ENCODE data around the gene DHTKD1.
A peak's percentile ranks its signal among the peaks of the same experiment; 100 is the strongest.

DHTKD1 gene

DNA sequence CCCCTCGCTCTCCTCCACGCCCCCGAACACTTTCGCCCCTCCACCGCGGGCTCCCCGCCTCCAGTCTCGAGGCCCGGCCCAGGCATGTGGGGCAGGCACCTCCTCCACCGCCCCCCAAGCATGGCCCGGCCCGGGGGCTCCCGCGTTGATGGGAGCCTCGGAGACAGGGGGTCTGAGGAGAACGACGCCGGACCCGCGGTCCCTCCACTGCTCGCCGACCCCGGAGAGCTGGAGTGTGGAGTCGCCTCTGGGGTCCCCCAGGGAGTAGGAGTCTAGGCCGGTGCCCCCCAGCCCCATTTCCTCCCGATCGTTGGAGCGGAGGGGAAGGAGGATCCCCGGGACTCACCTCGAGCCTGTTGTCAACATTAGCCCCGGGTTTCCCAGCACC, 26.4 kb upstream of the DHTKD1 start:
- H3K9me3 ChIP-seq (ENCODE audit: control insufficient read depth in 2 of 2, low read length in 2 of 2): no peaks in the 10 kb centered on the region
- peaks cover 4% of the 10 kb centered on the region for H3K4me1 ChIP-seq (ENCODE audit: control insufficient read depth, insufficient read depth, low read length)
- H3K27me3 ChIP-seq (ENCODE audit: control insufficient read depth in 1 of 2, insufficient read depth in 2 of 2, low read length in 2 of 2): no peaks in the 10 kb centered on the region
- H3K4me3 ChIP-seq (ENCODE audit: low read length in 2 of 2): peak overlapping the region; percentile 91 to 93
- H3K27ac ChIP-seq (ENCODE audit: low read length): peak overlapping the region; percentile 99
- no peaks in the 10 kb centered on the region for H3K36me3 ChIP-seq (ENCODE audit: control insufficient read depth in 2 of 2, insufficient read depth in 2 of 2, low read length in 2 of 2)
- peak overlapping the region; percentile 74 to 93 for H3K9ac ChIP-seq (ENCODE audit: low read length in 2 of 2)

DNA sequence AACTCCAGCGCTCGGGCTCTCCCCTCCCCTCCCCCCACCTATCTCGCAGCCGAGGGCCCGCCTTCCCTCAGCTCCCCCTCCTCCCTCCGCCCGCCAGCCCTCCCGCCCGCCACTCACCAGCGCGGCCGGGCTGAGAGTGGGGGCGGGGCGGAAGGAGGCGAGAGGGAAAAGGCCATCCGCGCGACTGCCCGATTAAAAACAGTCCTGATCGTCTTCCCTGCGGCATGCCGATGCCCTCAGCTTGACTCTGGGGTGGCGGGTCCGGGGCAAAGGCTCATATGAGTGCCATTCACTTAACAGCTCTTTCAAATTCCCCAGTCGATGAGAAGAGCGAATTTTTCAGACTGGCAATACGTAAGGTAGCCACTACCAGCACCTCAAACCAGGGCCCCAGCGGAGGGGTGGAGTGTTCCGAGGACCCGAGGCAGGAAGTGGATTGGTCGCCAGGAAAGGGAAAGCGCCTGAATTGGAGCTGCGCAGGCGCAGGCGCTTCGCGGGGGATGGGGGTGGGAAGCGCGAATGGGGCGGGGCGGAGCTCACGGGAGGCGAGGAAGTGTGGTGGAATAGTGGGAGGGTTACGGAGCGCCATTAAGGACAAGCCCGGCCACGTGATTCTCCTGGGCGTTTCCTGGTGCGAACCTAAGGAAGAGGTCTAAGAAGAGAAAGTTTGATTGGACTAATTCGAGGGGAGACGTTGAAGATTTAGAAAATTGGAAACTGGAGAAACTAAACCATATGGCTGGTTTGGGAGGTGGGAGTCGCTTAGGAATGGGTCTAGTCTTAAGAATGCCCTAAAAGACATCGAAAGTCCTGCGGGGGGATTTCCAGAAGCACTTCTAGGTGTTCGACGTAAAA, 25.7 kb upstream of the DHTKD1 start, which contains the start of gene UPF2:
Gene UPF2, minus strand, starts transcription at position 13 of the 855 bp plus-strand sequence. CDS start 7,386 bp downstream, outside the sequence.
- Histone ChIP-seq H3K4me1 (ENCODE audit: control insufficient read depth, insufficient read depth, low read length) (peaks cover 4% of the 10 kb centered on the region), H3K4me3 (ENCODE audit: low read length in 2 of 2) (peak within 1 kb of the TSS; percentile 91 to 93), H3K27ac (ENCODE audit: low read length) (peak within 1 kb of the TSS; percentile 99), H3K27me3 (ENCODE audit: control insufficient read depth in 1 of 2, insufficient read depth in 2 of 2, low read length in 2 of 2) (no peaks in the 10 kb centered on the region), H3K36me3 (ENCODE audit: control insufficient read depth in 2 of 2, insufficient read depth in 2 of 2, low read length in 2 of 2) (no peaks in the 10 kb centered on the region), H3K9ac (ENCODE audit: low read length in 2 of 2) (peak within 1 kb of the TSS; percentile 93 to 98), H3K9me3 (ENCODE audit: control insufficient read depth in 2 of 2, low read length in 2 of 2) (no peaks in the 10 kb centered on the region)

DNA sequence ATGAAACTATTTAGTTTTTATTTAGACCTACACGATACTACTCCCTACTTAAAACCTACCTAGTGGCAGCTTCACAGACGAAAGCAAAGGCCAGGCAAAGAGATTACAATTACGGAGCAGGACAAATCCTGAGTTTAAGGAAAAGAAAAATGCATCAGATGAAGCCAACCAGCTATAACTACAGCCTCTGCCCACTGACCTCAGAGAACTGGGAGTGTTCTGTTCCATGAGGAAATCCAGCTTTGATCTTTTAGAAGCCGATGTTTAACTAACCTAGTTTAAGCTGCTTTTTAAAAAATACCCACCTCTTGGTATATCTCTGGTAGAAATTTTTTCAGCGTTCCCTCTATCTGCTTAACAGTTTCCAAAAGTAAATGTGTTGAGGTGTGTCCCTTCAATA, 23.2 kb upstream of the DHTKD1 start:
- Histone ChIP-seq H3K27ac (ENCODE audit: low read length) (no peak overlapping the region), H3K27me3 (ENCODE audit: control insufficient read depth in 1 of 2, insufficient read depth in 2 of 2, low read length in 2 of 2) (no peaks in the 10 kb centered on the region), H3K9me3 (ENCODE audit: control insufficient read depth in 2 of 2, low read length in 2 of 2) (no peaks in the 10 kb centered on the region), H3K4me3 (ENCODE audit: low read length in 2 of 2) (no peak overlapping the region), H3K36me3 (ENCODE audit: control insufficient read depth in 2 of 2, insufficient read depth in 2 of 2, low read length in 2 of 2) (no peaks in the 10 kb centered on the region), H3K9ac (ENCODE audit: low read length in 2 of 2) (no peak overlapping the region), H3K4me1 (ENCODE audit: control insufficient read depth, insufficient read depth, low read length) (peaks cover 4% of the 10 kb centered on the region)

DNA sequence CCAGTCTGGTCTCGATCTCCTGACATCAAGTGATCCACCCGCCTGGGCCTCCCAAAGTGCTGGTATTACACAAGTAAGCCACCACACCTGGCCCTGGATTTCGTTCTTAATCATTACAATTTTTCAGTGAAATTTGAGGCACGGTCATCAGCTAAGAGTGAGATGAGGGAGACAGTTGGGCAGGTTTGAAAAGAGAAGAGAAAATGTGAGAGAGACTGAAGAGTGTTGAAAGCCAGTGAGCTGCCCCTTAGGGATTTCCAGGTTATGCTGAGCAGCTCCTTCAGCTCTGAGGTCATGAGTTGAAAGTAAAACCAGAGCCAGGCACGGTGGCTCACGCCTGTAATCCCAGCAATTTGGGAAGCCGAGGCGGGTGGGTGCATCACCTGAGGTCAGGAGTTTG, 20.2 kb upstream of the DHTKD1 start:
- no peak overlapping the region for H3K4me3 ChIP-seq (ENCODE audit: low read length in 2 of 2)
- H3K36me3 ChIP-seq (ENCODE audit: control insufficient read depth in 2 of 2, insufficient read depth in 2 of 2, low read length in 2 of 2): no peaks in the 10 kb centered on the region
- no peak overlapping the region for H3K9ac ChIP-seq (ENCODE audit: low read length in 2 of 2)
- no peak overlapping the region for H3K27ac ChIP-seq (ENCODE audit: low read length)
- H3K27me3 ChIP-seq (ENCODE audit: control insufficient read depth in 1 of 2, insufficient read depth in 2 of 2, low read length in 2 of 2): no peaks in the 10 kb centered on the region
- H3K4me1 ChIP-seq (ENCODE audit: control insufficient read depth, insufficient read depth, low read length): no peaks in the 10 kb centered on the region
- no peaks in the 10 kb centered on the region for H3K9me3 ChIP-seq (ENCODE audit: control insufficient read depth in 2 of 2, low read length in 2 of 2)

DNA sequence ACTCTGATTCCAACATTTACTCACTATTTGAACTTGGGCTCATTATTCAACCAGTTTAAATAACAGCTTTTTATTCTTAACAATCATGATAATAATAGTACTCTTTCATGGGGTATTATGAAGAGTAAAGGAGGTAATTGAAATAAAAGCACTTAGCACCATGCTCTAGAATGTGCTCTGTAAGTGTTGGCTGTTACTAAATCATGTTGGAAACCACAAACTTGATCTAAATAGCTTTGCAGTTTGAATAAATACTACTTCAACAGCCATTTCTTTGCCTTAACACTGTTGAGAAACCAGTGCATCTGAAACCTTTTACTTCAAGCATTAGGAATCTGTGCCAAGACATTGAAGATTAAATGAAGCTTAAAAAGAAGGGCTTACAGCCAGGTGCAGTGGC, 18.2 kb upstream of the DHTKD1 start:
- Histone ChIP-seq H3K36me3 (ENCODE audit: control insufficient read depth in 2 of 2, insufficient read depth in 2 of 2, low read length in 2 of 2) (no peaks in the 10 kb centered on the region), H3K27ac (ENCODE audit: low read length) (no peak overlapping the region), H3K27me3 (ENCODE audit: control insufficient read depth in 1 of 2, insufficient read depth in 2 of 2, low read length in 2 of 2) (no peaks in the 10 kb centered on the region), H3K9ac (ENCODE audit: low read length in 2 of 2) (no peak overlapping the region), H3K4me3 (ENCODE audit: low read length in 2 of 2) (no peak overlapping the region), H3K9me3 (ENCODE audit: control insufficient read depth in 2 of 2, low read length in 2 of 2) (no peaks in the 10 kb centered on the region), H3K4me1 (ENCODE audit: control insufficient read depth, insufficient read depth, low read length) (no peaks in the 10 kb centered on the region)

DNA sequence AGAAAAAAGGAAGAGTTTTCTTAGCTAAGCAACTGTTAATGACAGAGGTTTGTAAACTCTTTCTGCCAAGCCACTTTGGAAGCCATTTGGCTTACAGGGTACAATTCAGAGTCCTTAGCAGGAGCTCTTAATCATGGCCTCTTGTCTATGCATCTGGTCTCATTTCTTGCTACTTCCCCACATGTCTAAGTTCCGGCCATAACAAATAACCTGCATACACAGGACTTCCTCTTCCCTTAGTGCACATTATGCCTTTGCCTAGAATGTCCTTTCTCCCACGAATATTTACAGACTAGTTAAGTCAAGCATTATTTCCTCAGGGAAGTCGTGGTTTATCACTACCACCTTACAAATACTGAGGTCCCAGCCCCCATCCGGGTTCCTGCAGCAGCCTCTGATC, 17.5 kb upstream of the DHTKD1 start:
- H3K4me3 ChIP-seq (ENCODE audit: low read length in 2 of 2): no peak overlapping the region
- H3K27ac ChIP-seq (ENCODE audit: low read length): no peak overlapping the region
- no peaks in the 10 kb centered on the region for H3K36me3 ChIP-seq (ENCODE audit: control insufficient read depth in 2 of 2, insufficient read depth in 2 of 2, low read length in 2 of 2)
- no peaks in the 10 kb centered on the region for H3K27me3 ChIP-seq (ENCODE audit: control insufficient read depth in 1 of 2, insufficient read depth in 2 of 2, low read length in 2 of 2)
- H3K4me1 ChIP-seq (ENCODE audit: control insufficient read depth, insufficient read depth, low read length): no peaks in the 10 kb centered on the region
- H3K9me3 ChIP-seq (ENCODE audit: control insufficient read depth in 2 of 2, low read length in 2 of 2): no peaks in the 10 kb centered on the region
- H3K9ac ChIP-seq (ENCODE audit: low read length in 2 of 2): no peak overlapping the region

DNA sequence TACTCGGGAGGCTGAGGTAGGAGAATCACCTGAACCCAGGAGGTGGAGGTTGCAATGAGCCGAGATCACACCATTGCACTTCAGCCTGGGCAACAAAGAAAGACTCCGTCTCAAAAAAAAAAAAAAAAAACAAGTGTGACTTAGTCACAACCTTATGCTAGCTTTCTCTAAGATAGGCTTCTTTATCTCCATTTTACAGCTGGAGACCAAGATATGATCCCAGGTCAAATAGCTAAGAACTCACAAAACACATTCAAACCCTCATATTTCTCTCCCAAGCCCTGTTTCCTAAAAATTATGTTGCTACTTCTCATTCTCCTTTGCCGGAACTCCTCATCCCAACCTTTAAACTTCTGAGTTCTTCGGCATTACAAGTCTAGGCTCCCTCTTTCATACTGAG, 13.0 kb upstream of the DHTKD1 start:
- Histone ChIP-seq H3K9me3 (ENCODE audit: control insufficient read depth in 2 of 2, low read length in 2 of 2) (no peaks in the 10 kb centered on the region), H3K27ac (ENCODE audit: low read length) (no peak overlapping the region), H3K4me1 (ENCODE audit: control insufficient read depth, insufficient read depth, low read length) (no peaks in the 10 kb centered on the region)

DNA sequence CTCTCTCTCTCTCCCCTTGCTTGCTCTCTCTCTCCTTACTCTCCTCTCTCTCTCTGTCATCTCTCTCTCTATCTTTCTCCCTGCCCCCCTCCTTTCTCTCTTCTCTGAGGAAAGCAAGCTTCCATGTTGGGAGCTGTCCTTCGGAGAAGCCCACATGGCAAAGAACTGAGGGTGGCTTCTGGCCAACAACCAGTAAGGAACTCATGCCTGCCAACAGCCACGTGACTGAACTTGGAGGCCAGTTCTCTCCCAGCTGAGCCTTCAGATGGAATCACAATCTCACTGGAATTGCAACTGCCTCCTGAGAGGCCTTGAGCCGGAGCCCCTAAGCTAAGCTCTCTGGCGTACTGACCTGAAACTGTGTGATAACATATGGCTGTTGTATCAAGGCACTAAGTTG, 12.0 kb upstream of the DHTKD1 start:
- Histone ChIP-seq H3K36me3 (ENCODE audit: control insufficient read depth in 2 of 2, insufficient read depth in 2 of 2, low read length in 2 of 2) (no peaks in the 10 kb centered on the region), H3K9ac (ENCODE audit: low read length in 2 of 2) (no peak overlapping the region), H3K27me3 (ENCODE audit: control insufficient read depth in 1 of 2, insufficient read depth in 2 of 2, low read length in 2 of 2) (no peaks in the 10 kb centered on the region), H3K4me1 (ENCODE audit: control insufficient read depth, insufficient read depth, low read length) (no peaks in the 10 kb centered on the region), H3K9me3 (ENCODE audit: control insufficient read depth in 2 of 2, low read length in 2 of 2) (no peaks in the 10 kb centered on the region), H3K4me3 (ENCODE audit: low read length in 2 of 2) (no peak overlapping the region), H3K27ac (ENCODE audit: low read length) (no peak overlapping the region)

More for the DNA sequence above, 13.0 kb upstream of the DHTKD1 start:
- Histone ChIP-seq H3K9ac (ENCODE audit: low read length in 2 of 2) (no peak overlapping the region), H3K36me3 (ENCODE audit: control insufficient read depth in 2 of 2, insufficient read depth in 2 of 2, low read length in 2 of 2) (no peaks in the 10 kb centered on the region), H3K4me3 (ENCODE audit: low read length in 2 of 2) (no peak overlapping the region), H3K27me3 (ENCODE audit: control insufficient read depth in 1 of 2, insufficient read depth in 2 of 2, low read length in 2 of 2) (no peaks in the 10 kb centered on the region)

DNA sequence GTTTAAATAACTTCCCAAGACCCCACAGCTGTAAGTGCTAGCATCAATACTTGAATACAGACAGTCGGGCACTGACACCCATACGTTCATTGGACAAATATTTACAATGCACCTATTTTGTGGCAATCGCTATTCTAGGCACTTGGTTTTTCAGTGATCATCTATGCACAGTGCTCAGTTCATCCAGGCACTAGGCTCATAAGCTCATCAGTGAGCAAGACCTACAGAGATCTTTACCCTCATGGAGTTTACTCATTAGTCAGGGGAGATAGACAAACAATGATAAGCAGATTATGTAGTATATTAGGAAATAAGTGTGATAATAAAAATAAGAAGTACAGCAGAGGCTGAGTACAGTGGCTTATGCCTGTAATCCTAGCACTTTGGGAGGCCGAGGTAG, 7.6 kb upstream of the DHTKD1 start:
- no peaks in the 10 kb centered on the region for H3K36me3 ChIP-seq (ENCODE audit: control insufficient read depth in 2 of 2, insufficient read depth in 2 of 2, low read length in 2 of 2)
- H3K9ac ChIP-seq (ENCODE audit: low read length in 2 of 2): no peak overlapping the region
- no peaks in the 10 kb centered on the region for H3K4me1 ChIP-seq (ENCODE audit: control insufficient read depth, insufficient read depth, low read length)
- H3K27ac ChIP-seq (ENCODE audit: low read length): no peak overlapping the region
- no peak overlapping the region for H3K4me3 ChIP-seq (ENCODE audit: low read length in 2 of 2)
- H3K9me3 ChIP-seq (ENCODE audit: control insufficient read depth in 2 of 2, low read length in 2 of 2): no peaks in the 10 kb centered on the region
- H3K27me3 ChIP-seq (ENCODE audit: control insufficient read depth in 1 of 2, insufficient read depth in 2 of 2, low read length in 2 of 2): no peaks in the 10 kb centered on the region

DNA sequence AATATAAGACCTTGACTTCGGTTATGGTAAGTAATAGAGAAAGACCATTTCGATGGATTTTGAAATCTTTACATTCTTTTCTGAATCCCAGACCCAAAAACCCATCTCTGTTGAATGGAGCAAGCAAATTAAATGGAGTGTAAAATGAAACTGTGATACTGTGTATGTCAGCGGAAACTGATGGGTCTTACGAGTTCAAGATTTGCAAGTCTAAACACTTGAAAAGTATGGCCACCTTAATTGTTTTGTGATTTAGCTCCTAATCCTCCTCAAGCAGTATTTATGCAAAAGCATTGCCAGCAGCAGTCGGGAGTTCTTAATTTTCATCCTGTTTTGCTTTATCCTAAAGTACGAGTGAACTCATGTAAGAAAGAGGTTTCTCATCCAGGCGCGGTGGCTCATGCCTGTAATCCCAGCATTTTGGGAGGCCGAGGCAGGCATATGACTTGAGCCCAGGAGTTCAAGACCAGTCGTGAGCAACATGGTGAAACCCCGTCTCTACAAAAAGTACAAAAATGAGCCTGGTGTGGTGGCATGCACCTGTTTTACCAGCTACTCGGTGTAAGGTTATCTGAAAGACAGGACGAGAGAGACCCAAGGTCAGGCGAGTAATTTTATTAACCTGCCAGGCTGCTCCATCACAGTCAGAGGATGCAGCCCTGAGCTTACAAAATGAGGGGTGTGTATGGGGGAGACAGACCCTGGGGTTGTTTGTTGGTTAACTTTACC, 5.8 kb upstream of the DHTKD1 start:
- no peaks in the 10 kb centered on the region for H3K36me3 ChIP-seq (ENCODE audit: control insufficient read depth in 2 of 2, insufficient read depth in 2 of 2, low read length in 2 of 2)
- H3K27me3 ChIP-seq (ENCODE audit: control insufficient read depth in 1 of 2, insufficient read depth in 2 of 2, low read length in 2 of 2): no peaks in the 10 kb centered on the region
- H3K9me3 ChIP-seq (ENCODE audit: control insufficient read depth in 2 of 2, low read length in 2 of 2): no peaks in the 10 kb centered on the region
- H3K4me1 ChIP-seq (ENCODE audit: control insufficient read depth, insufficient read depth, low read length): no peaks in the 10 kb centered on the region
- no peak overlapping the region for H3K4me3 ChIP-seq (ENCODE audit: low read length in 2 of 2)
- no peak overlapping the region for H3K27ac ChIP-seq (ENCODE audit: low read length)
- H3K9ac ChIP-seq (ENCODE audit: low read length in 2 of 2): no peak overlapping the region

DNA sequence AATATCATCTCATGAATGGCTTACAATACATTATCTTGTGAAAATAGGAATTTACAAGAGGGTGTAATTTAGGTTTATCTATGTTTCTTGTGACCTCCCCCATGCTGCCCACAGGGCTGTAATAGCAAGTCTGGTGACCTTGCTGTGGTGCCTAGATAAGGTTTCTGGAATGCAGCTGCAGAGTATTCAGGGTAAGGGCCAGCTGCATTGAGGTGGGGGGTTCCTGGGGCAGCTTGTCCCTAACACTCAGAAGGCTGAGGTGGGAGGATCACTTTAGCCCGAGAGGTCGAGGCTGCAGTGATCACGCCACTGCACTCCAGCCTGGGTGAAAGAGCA, 5.3 kb upstream of the DHTKD1 start:
- Histone ChIP-seq H3K27me3 (ENCODE audit: control insufficient read depth in 1 of 2, insufficient read depth in 2 of 2, low read length in 2 of 2) (no peaks in the 10 kb centered on the region), H3K4me3 (ENCODE audit: low read length in 2 of 2) (no peak overlapping the region), H3K27ac (ENCODE audit: low read length) (no peak overlapping the region), H3K9me3 (ENCODE audit: control insufficient read depth in 2 of 2, low read length in 2 of 2) (no peaks in the 10 kb centered on the region), H3K4me1 (ENCODE audit: control insufficient read depth, insufficient read depth, low read length) (peaks cover 2% of the 10 kb centered on the region), H3K9ac (ENCODE audit: low read length in 2 of 2) (no peak overlapping the region), H3K36me3 (ENCODE audit: control insufficient read depth in 2 of 2, insufficient read depth in 2 of 2, low read length in 2 of 2) (no peaks in the 10 kb centered on the region)

Data from stomach smooth muscle (tissue), 2 donors.